ENCODE data around the gene CXCL10. TPM values are rescaled to one million over a fixed set of nuclear protein-coding genes. Genes with fewer than 3 reads are reported as not detected.

CXCL10 gene
- polyA plus RNA-seq (2013, experiment 1 of 2), result not detected
- polyA plus RNA-seq (2013, experiment 2 of 2), result not detected

DNA sequence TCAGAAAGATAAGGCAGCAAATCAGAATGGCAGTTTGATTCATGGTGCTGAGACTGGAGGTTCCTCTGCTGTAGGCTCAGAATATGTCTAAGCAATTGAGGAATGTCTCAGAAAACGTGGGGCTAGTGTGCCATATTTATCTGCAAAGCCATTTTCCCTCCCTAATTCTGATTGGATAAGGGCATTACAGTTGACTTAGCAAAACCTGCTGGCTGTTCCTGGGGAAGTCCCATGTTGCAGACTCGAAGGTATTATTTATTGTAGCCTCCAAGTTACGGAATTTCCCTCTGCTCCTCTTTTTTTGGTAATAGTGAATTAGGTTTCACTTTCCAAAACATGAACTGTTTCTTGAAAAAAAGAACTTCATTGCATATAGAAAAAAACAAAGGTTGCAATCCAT is at the start of gene CXCL10:
TSS of gene CXCL10 (minus strand) at position 109 of the 400 bp plus-strand sequence. CDS start at position 43, 66 bp downstream.
- no peak within 1 kb of the TSS for H3K27ac ChIP-seq (replicated peaks; ENCODE audit: low read length)
- H3K9me3 ChIP-seq (replicated peaks in 1 of 2; ENCODE audit: control insufficient read depth in 2 of 2, insufficient read depth in 1 of 2, low read depth in 1 of 2, low read length in 2 of 2), result no peaks in the 10 kb centered on the region
- H2AFZ ChIP-seq (ENCODE audit: low read length), result no peak within 1 kb of the TSS
- no peak within 1 kb of the TSS for H2BK120ac ChIP-seq (ENCODE audit: low read depth, low read length)
- H3K4me1 ChIP-seq (ENCODE audit: control insufficient read depth in 2 of 2, insufficient read depth in 1 of 2, low read depth in 1 of 2, low read length in 2 of 2), result no peaks in the 10 kb centered on the region
- no peak within 1 kb of the TSS for H4K8ac ChIP-seq (ENCODE audit: low read depth, low read length)
- no peak for DNase-seq (ENCODE audit: low spot score)
- no peak within 1 kb of the TSS for H2BK15ac ChIP-seq (ENCODE audit: low read length)
- no peak within 1 kb of the TSS for H3K14ac ChIP-seq (ENCODE audit: low read length)
- H2BK12ac ChIP-seq (ENCODE audit: low read length), result no peak within 1 kb of the TSS
- H3K4ac ChIP-seq (ENCODE audit: low read length), result no peak within 1 kb of the TSS
- H3K4me2 ChIP-seq (ENCODE audit: insufficient read depth, low read length, poor library complexity, severe bottlenecking), result no peak within 1 kb of the TSS
- no peaks in the 10 kb centered on the region for H3K36me3 ChIP-seq (replicated peaks in 1 of 2; ENCODE audit: control insufficient read depth in 2 of 2, insufficient read depth in 2 of 2, low read length in 2 of 2)
- no CpG with 5 or more reads among the region's 3 CpGs for WGBS, 2 donors (ENCODE audit: extremely low coverage in 2 of 2, insufficient read length in 2 of 2, insufficient replicate concordance in 1 of 2)
- no peak within 1 kb of the TSS for H2AK5ac ChIP-seq (ENCODE audit: low read depth, low read length)
- H3K23ac ChIP-seq (ENCODE audit: low read depth, low read length, poor library complexity), result no peak within 1 kb of the TSS
- no peaks in the 10 kb centered on the region for H3K79me1 ChIP-seq (ENCODE audit: low read depth, low read length)
- no peak within 1 kb of the TSS for H4K91ac ChIP-seq (ENCODE audit: low read depth, low read length, poor library complexity)
- H3K9ac ChIP-seq (ENCODE audit: low read depth, low read length, poor library complexity), result no peak within 1 kb of the TSS
- H3K4me3 ChIP-seq (ENCODE audit: low read length in 2 of 2), result no peak within 1 kb of the TSS
- H2BK5ac ChIP-seq (ENCODE audit: low read length), result no peak within 1 kb of the TSS
- peaks cover 0 to 37% (median 0%) of the 10 kb centered on the region in 3 experiments for H3K27me3 ChIP-seq (ENCODE audit: control insufficient read depth in 3 of 3, insufficient read depth in 3 of 3, low read depth in 1 of 3, low read length in 3 of 3)
- no peak within 1 kb of the TSS for H3K18ac ChIP-seq (ENCODE audit: low read length)

DNA sequence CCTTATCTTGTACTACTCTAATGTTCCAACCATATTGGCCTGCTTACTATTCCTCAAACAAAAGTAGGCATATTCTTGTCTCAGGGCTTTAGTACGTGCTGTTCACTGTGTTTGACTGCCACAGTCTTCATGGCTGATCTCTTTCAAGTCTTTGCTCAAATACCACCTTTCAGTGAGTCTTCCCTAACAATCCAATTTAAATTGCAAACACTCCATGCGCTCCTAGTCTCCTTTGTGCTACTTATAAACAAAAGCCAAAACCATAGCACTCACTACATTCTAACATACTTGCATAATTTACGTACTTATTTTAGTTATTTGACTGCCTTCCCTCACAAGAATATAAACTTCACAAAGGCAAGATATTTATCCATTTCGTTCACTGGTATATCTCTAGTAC is 49.5 kb upstream of the CXCL10 start:
- H3K27ac ChIP-seq (replicated peaks; ENCODE audit: low read length), result no peak overlapping the region
- no peak overlapping the region for H2BK15ac ChIP-seq (ENCODE audit: low read length)
- H3K18ac ChIP-seq (ENCODE audit: low read length), result no peak overlapping the region
- no peaks in the 10 kb centered on the region for H3K4me1 ChIP-seq (ENCODE audit: control insufficient read depth in 2 of 2, insufficient read depth in 1 of 2, low read depth in 1 of 2, low read length in 2 of 2)
- H3K36me3 ChIP-seq (replicated peaks in 1 of 2; ENCODE audit: control insufficient read depth in 2 of 2, insufficient read depth in 2 of 2, low read length in 2 of 2), result no peaks in the 10 kb centered on the region
- no peak overlapping the region for H2BK12ac ChIP-seq (ENCODE audit: low read length)
- no peak overlapping the region for H3K4me2 ChIP-seq (ENCODE audit: insufficient read depth, low read length, poor library complexity, severe bottlenecking)
- H2AK5ac ChIP-seq (ENCODE audit: low read depth, low read length), result no peak overlapping the region
- no peak overlapping the region for H4K8ac ChIP-seq (ENCODE audit: low read depth, low read length)
- no peaks in the 10 kb centered on the region for H3K27me3 ChIP-seq (ENCODE audit: control insufficient read depth in 3 of 3, insufficient read depth in 3 of 3, low read depth in 1 of 3, low read length in 3 of 3)
- no peak overlapping the region for H2BK5ac ChIP-seq (ENCODE audit: low read length)
- no peak overlapping the region for H4K91ac ChIP-seq (ENCODE audit: low read depth, low read length, poor library complexity)
- H3K14ac ChIP-seq (ENCODE audit: low read length), result no peak overlapping the region
- H3K79me1 ChIP-seq (ENCODE audit: low read depth, low read length), result no peaks in the 10 kb centered on the region
- no peaks in the 10 kb centered on the region for H3K9me3 ChIP-seq (replicated peaks in 1 of 2; ENCODE audit: control insufficient read depth in 2 of 2, insufficient read depth in 1 of 2, low read depth in 1 of 2, low read length in 2 of 2)
- peak overlapping the region; percentile 31 for H2AFZ ChIP-seq (ENCODE audit: low read length)
- no peak overlapping the region for H3K4ac ChIP-seq (ENCODE audit: low read length)
- no peak overlapping the region for H3K4me3 ChIP-seq (ENCODE audit: low read length in 2 of 2)
- H3K23ac ChIP-seq (ENCODE audit: low read depth, low read length, poor library complexity), result no peak overlapping the region
- H3K9ac ChIP-seq (ENCODE audit: low read depth, low read length, poor library complexity), result no peak overlapping the region
- WGBS, 2 donors (ENCODE audit: extremely low coverage in 2 of 2, insufficient read length in 2 of 2, insufficient replicate concordance in 1 of 2), result no CpG with 5 or more reads among the region's 4 CpGs
- H2BK120ac ChIP-seq (ENCODE audit: low read depth, low read length), result no peak overlapping the region
- no peak for DNase-seq (ENCODE audit: low spot score)

DNA sequence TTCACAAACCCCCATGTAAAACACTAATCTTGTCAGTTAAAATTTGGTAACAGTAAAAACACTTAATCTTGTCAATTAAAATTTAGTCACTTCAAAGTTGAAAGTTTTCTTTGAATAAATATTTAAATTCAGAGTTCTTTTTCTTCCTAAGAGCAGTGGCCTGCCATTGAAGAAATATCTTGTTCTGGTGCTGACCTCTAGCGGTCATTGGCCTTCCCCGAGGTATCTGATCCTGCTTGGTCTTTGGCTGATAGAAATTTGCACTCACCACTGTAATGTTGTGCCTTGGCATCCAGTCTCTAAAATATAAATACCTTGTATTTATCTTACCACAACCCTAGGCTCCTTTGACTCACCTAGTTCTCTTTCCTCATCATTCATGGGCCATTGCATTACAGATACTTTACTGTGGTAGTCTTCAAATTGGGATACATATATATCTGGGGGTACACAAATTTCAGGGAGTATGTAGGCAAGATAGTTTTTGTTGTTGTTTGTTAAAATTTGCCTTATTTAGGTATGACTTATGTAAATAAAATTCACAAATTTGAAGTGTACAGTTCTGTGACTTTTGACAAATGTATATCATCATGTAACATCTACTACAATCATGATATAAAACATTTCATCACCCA is 44.5 kb upstream of the CXCL10 start:
- Histone ChIP-seq H2BK5ac (ENCODE audit: low read length) (no peak overlapping the region), H3K18ac (ENCODE audit: low read length) (no peak overlapping the region), H2AFZ (ENCODE audit: low read length) (no peak overlapping the region), H3K4me1 (ENCODE audit: control insufficient read depth in 2 of 2, insufficient read depth in 1 of 2, low read depth in 1 of 2, low read length in 2 of 2) (no peaks in the 10 kb centered on the region), H2BK15ac (ENCODE audit: low read length) (no peak overlapping the region), H2BK12ac (ENCODE audit: low read length) (no peak overlapping the region), H3K79me1 (ENCODE audit: low read depth, low read length) (no peaks in the 10 kb centered on the region), H3K36me3 (replicated peaks in 1 of 2; ENCODE audit: control insufficient read depth in 2 of 2, insufficient read depth in 2 of 2, low read length in 2 of 2) (no peaks in the 10 kb centered on the region), H3K4me2 (ENCODE audit: insufficient read depth, low read length, poor library complexity, severe bottlenecking) (no peak overlapping the region), H3K27me3 (ENCODE audit: control insufficient read depth in 3 of 3, insufficient read depth in 3 of 3, low read depth in 1 of 3, low read length in 3 of 3) (no peaks in the 10 kb centered on the region), H4K91ac (ENCODE audit: low read depth, low read length, poor library complexity) (no peak overlapping the region), H3K9ac (ENCODE audit: low read depth, low read length, poor library complexity) (no peak overlapping the region), H3K23ac (ENCODE audit: low read depth, low read length, poor library complexity) (no peak overlapping the region), H3K4me3 (ENCODE audit: low read length in 2 of 2) (no peak overlapping the region), H4K8ac (ENCODE audit: low read depth, low read length) (no peak overlapping the region), H3K4ac (ENCODE audit: low read length) (no peak overlapping the region), H2AK5ac (ENCODE audit: low read depth, low read length) (no peak overlapping the region), H3K14ac (ENCODE audit: low read length) (no peak overlapping the region), H2BK120ac (ENCODE audit: low read depth, low read length) (no peak overlapping the region), H3K27ac (replicated peaks; ENCODE audit: low read length) (no peak overlapping the region), H3K9me3 (replicated peaks in 1 of 2; ENCODE audit: control insufficient read depth in 2 of 2, insufficient read depth in 1 of 2, low read depth in 1 of 2, low read length in 2 of 2) (no peaks in the 10 kb centered on the region)
- WGBS, 2 donors (ENCODE audit: extremely low coverage in 2 of 2, insufficient read length in 2 of 2, insufficient replicate concordance in 1 of 2), result no CpG with 5 or more reads among the region's 2 CpGs
- peak; percentile 42 for DNase-seq (ENCODE audit: low spot score)

DNA sequence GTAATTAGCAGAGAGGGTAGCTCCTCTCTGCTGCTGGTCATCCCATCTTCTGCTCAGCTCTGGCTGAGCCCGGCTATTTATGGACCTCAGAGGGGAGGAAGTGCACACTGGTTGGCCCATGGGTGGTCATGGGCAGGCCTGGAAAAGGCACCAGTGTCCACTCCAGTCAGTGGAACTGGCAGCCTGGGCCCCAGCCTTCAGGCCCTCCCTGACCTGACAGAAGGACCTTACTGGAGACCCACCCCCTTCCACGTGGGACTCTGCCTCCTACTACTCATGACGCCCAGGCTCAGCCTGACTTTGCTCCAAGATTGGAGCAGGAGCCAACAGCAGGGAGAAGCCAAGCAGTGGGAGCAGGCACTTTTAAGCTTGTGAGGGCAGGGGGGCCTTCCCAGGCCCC is 43.2 kb upstream of the CXCL10 start:
- no CpG with 5 or more reads among the region's 3 CpGs for WGBS, 2 donors (ENCODE audit: extremely low coverage in 2 of 2, insufficient read length in 2 of 2, insufficient replicate concordance in 1 of 2)
- no peak overlapping the region for H3K4me2 ChIP-seq (ENCODE audit: insufficient read depth, low read length, poor library complexity, severe bottlenecking)

More for the DNA sequence above, 43.2 kb upstream of the CXCL10 start:
- Histone ChIP-seq H3K79me1 (ENCODE audit: low read depth, low read length) (no peaks in the 10 kb centered on the region), H2BK5ac (ENCODE audit: low read length) (peak overlapping the region; percentile 46), H2BK15ac (ENCODE audit: low read length) (no peak overlapping the region), H3K27ac (replicated peaks; ENCODE audit: low read length) (no peak overlapping the region), H4K8ac (ENCODE audit: low read depth, low read length) (no peak overlapping the region), H2AFZ (ENCODE audit: low read length) (no peak overlapping the region), H4K91ac (ENCODE audit: low read depth, low read length, poor library complexity) (no peak overlapping the region), H3K14ac (ENCODE audit: low read length) (no peak overlapping the region), H3K27me3 (ENCODE audit: control insufficient read depth in 3 of 3, insufficient read depth in 3 of 3, low read depth in 1 of 3, low read length in 3 of 3) (no peaks in the 10 kb centered on the region), H3K9ac (ENCODE audit: low read depth, low read length, poor library complexity) (no peak overlapping the region), H3K9me3 (replicated peaks in 1 of 2; ENCODE audit: control insufficient read depth in 2 of 2, insufficient read depth in 1 of 2, low read depth in 1 of 2, low read length in 2 of 2) (no peaks in the 10 kb centered on the region), H3K18ac (ENCODE audit: low read length) (no peak overlapping the region), H2AK5ac (ENCODE audit: low read depth, low read length) (no peak overlapping the region), H3K4ac (ENCODE audit: low read length) (no peak overlapping the region), H3K23ac (ENCODE audit: low read depth, low read length, poor library complexity) (no peak overlapping the region), H3K4me3 (ENCODE audit: low read length in 2 of 2) (no peak overlapping the region), H3K36me3 (replicated peaks in 1 of 2; ENCODE audit: control insufficient read depth in 2 of 2, insufficient read depth in 2 of 2, low read length in 2 of 2) (no peaks in the 10 kb centered on the region), H2BK120ac (ENCODE audit: low read depth, low read length) (no peak overlapping the region), H3K4me1 (ENCODE audit: control insufficient read depth in 2 of 2, insufficient read depth in 1 of 2, low read depth in 1 of 2, low read length in 2 of 2) (no peaks in the 10 kb centered on the region), H2BK12ac (ENCODE audit: low read length) (no peak overlapping the region)
- no peak for DNase-seq (ENCODE audit: low spot score)
